T-helper 1 cell treated with Interleukin-12 subunit alpha and Interleukin-12 subunit beta and Interleukin-4 antibody, amounts not matched to agents 30 μg/mL and 1 μg/mL, for 36 hours (primary cell): ENCODE data around the gene ARHGAP26.

ENCODE experiments used
- H3K27ac Mint-ChIP-seq: one replicate; pipeline ENCODE4 v1.8.0; 2021; ENCODE audit warnings: mild to moderate bottlenecking, mixed read lengths
- H3K27me3 Mint-ChIP-seq: one replicate; pipeline ENCODE4 v1.8.0; 2021; ENCODE audit warnings: low read depth, mixed read lengths
- H3K36me3 Mint-ChIP-seq: one replicate; pipeline ENCODE4 v1.8.0; 2021; ENCODE audit warnings: low read depth, mixed read lengths
- H3K4me1 Mint-ChIP-seq: one replicate; pipeline ENCODE4 v1.8.0; 2021; ENCODE audit warnings: low read depth, mixed read lengths
- H3K4me3 Mint-ChIP-seq: one replicate; pipeline ENCODE4 v1.8.0; 2021; ENCODE audit warnings: mild to moderate bottlenecking, moderate library complexity, mixed read lengths
- H3K9me3 Mint-ChIP-seq: one replicate; pipeline ENCODE4 v1.8.0; 2021; ENCODE audit warnings: mixed read lengths

Gene ARHGAP26

DNA sequence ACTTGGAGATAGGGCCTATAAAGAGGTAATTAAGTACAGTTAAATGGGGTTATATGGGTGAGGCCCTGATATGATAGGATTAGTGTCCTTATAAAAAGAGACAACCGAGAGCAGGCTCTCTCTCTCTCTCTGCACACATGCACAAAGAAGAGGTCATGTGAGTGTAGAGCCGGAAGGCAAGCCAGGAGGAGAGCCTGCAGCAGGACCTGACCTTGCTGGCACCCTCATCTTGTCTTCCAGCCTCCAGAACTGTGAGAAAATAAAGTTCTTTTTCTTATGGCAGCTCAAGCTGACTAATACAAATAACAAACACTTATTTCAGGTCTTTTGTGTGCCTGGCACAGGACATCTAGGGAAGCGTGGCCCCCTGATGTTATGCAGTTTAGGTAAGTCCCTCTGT lies 62.1 kb downstream of the ARHGAP26 start:
- Mint-ChIP-seq H3K9me3 (no peaks in the 10 kb centered on the region), H3K27ac (no peak overlapping the region), H3K4me3 (no peak overlapping the region), H3K36me3 (peaks cover 2% of the 10 kb centered on the region), H3K27me3 (no peaks in the 10 kb centered on the region), H3K4me1 (peaks cover 40% of the 10 kb centered on the region)

DNA sequence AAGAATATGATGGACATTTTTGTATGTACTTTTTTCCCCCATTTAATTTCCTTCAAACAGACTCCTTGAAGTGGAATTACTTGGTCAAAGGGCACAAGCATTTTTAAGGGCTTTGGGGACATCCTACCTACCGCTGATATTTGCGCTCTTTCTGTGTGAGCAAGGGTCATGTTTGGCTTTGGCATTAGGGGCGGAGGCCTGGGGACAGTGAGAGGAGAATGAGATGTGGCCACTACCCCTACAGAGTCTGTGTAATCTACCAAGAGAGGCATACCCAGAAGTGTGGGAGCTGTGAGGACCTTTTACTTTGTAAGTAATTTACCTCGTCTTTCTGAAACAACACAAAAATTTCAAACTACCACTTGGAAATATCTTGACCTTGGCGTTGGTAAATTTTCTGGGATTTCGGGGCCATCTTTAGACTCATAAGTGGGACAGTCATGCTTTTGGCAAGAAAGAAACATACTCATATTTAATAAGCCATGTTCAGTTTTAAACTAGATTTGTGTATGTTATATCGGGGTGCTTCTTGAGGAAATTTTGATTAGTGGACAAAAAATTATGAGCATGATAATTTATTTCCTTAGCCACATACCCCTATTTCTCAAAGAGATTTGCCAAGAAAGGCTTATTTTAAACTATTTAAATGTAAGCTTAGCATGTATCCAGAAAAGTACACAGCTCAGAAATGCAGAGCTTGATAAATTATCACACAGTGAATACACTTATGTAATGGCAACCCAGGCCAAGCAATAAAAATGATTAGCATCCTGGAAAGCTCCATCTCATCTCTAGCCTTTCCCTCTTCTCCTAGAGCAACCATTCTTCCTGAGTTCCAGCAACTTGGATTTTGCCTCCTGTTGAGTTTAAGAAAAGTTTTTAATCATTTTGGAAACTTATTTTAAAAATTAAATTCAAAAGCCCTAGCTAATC lies 63.6 kb downstream of the ARHGAP26 start:
- Mint-ChIP-seq H3K36me3 (peaks cover 2% of the 10 kb centered on the region), H3K4me3 (no peak overlapping the region), H3K27me3 (no peaks in the 10 kb centered on the region), H3K9me3 (no peaks in the 10 kb centered on the region), H3K27ac (no peak overlapping the region), H3K4me1 (peaks cover 31% of the 10 kb centered on the region)

DNA sequence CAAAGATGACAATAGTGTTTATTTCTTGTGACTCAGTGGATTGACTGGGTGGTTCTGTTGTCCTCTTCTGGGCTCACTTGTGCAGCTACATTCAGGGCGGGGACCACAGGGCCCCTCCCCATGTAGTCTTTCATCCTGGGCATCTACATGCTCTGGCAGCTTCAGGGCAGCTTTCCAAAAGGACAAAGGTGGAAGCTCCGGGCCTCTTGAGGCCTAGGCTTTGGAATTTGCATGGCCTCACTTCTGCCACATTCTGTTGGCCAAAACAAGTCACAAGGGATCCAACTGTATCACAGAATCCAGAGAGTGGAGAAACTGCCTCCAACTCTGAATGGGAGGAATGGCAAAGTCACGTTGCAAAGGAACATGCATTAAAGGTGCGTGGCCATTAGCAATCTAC lies 64.3 kb downstream of the ARHGAP26 start:
- peaks cover 2% of the 10 kb centered on the region for H3K36me3 Mint-ChIP-seq
- peaks cover 24% of the 10 kb centered on the region for H3K4me1 Mint-ChIP-seq
- no peaks in the 10 kb centered on the region for H3K9me3 Mint-ChIP-seq
- H3K27me3 Mint-ChIP-seq, result no peaks in the 10 kb centered on the region
- H3K27ac Mint-ChIP-seq, result no peak overlapping the region
- H3K4me3 Mint-ChIP-seq, result no peak overlapping the region

- Mint-ChIP-seq H3K4me1 (peaks cover 24% of the 10 kb centered on the region), H3K9me3 (no peaks in the 10 kb centered on the region), H3K27me3 (no peaks in the 10 kb centered on the region), H3K36me3 (peaks cover 2% of the 10 kb centered on the region), H3K4me3 (no peak overlapping the region), H3K27ac (no peak overlapping the region)
Measured at GRCh38 chr5:142835540-142835939, 65.4 kb downstream of the ARHGAP26 start.

- Mint-ChIP-seq H3K4me3 (no peak overlapping the region), H3K27ac (no peak overlapping the region), H3K36me3 (peaks cover 2% of the 10 kb centered on the region), H3K27me3 (no peaks in the 10 kb centered on the region), H3K9me3 (no peaks in the 10 kb centered on the region), H3K4me1 (peaks cover 20% of the 10 kb centered on the region)
Measured at GRCh38 chr5:142836048-142836447, 65.9 kb downstream of the ARHGAP26 start.

- Mint-ChIP-seq H3K9me3 (no peaks in the 10 kb centered on the region), H3K4me1 (peaks cover 15% of the 10 kb centered on the region), H3K36me3 (peaks cover 2% of the 10 kb centered on the region), H3K4me3 (no peak overlapping the region), H3K27ac (no peak overlapping the region), H3K27me3 (no peaks in the 10 kb centered on the region)
Measured at GRCh38 chr5:142837081-142837725, 67.0 kb downstream of the ARHGAP26 start.

DNA sequence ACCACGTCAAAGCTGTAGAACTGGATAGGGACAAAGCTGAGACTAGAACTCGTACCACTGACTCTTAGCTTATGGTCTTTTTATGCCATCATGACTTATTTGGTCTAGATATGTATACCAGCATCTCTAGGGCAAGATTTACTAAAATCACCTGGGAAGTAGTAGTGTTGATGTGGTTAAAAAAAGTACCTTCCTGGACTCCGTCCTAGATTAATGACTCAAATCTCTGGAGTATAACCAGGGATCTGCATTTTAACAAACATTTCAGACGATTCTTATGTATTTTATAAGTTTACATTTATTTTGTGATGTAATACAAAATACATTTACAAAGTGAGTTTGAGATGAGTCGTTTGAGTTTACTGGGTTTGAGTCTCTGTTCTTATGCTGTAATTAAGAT lies 68.7 kb downstream of the ARHGAP26 start:
- Mint-ChIP-seq H3K36me3 (no peaks in the 10 kb centered on the region), H3K4me3 (no peak overlapping the region)

GRCh38 chr5:142839711-142840346 lies 69.7 kb downstream of the ARHGAP26 start:
- Mint-ChIP-seq H3K27ac (no peak overlapping the region), H3K4me3 (no peak overlapping the region), H3K27me3 (no peaks in the 10 kb centered on the region), H3K4me1 (peaks cover 16% of the 10 kb centered on the region), H3K9me3 (no peaks in the 10 kb centered on the region), H3K36me3 (no peaks in the 10 kb centered on the region)

More for the DNA sequence above, 68.7 kb downstream of the ARHGAP26 start:
- Mint-ChIP-seq H3K27ac (no peak overlapping the region), H3K9me3 (no peaks in the 10 kb centered on the region), H3K4me1 (peaks cover 16% of the 10 kb centered on the region), H3K27me3 (no peaks in the 10 kb centered on the region)

- H3K4me3 Mint-ChIP-seq, result no peak overlapping the region
- no peaks in the 10 kb centered on the region for H3K9me3 Mint-ChIP-seq
- no peaks in the 10 kb centered on the region for H3K36me3 Mint-ChIP-seq
- no peak overlapping the region for H3K27ac Mint-ChIP-seq
- peaks cover 17% of the 10 kb centered on the region for H3K4me1 Mint-ChIP-seq
- H3K27me3 Mint-ChIP-seq, result no peaks in the 10 kb centered on the region
Measured at GRCh38 chr5:142840575-142840974, 70.4 kb downstream of the ARHGAP26 start.

DNA sequence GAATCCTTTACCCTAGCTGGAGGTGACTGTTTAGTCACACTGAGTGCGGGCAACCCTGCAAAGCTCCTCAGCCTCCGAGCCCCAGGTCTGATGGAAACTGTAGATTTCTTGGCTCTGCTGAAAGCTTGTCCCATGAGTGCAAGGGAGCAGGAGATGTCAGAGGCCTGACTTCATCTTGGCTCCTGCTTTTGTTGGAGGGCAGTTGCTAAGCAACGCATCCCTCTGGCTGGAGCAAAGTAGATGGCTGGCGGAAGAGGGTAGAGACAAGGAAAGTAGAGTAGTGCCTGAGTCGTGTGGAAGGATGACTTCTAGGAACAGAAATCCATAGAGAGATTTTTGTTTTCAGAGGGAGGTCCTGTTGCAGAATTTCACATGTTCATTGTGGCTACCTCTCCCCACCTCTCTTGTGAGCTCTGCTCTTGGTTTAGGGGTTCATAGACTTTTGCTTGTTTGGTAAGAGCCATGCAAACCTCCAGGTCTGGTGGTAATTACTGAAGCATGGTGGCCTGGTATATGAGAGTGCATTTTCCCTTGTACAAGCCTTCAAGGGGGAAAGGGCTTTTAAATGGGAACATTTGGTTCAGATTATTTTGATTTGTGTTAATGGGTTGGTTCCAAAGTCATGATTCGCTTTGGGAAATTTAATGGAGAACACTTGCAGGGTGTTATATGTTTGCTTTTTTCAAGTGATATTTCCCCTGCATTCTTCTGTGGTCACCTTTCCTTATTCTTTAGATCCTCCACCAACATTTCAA lies 71.5 kb downstream of the ARHGAP26 start:
- Mint-ChIP-seq H3K9me3 (no peaks in the 10 kb centered on the region), H3K4me1 (peaks cover 25% of the 10 kb centered on the region), H3K36me3 (no peaks in the 10 kb centered on the region), H3K4me3 (no peak overlapping the region), H3K27me3 (no peaks in the 10 kb centered on the region), H3K27ac (no peak overlapping the region)

- Mint-ChIP-seq H3K27ac (peak overlapping the region; percentile 5), H3K36me3 (no peaks in the 10 kb centered on the region), H3K4me3 (no peak overlapping the region), H3K27me3 (no peaks in the 10 kb centered on the region), H3K4me1 (peaks cover 23% of the 10 kb centered on the region), H3K9me3 (no peaks in the 10 kb centered on the region)
Measured at GRCh38 chr5:142842994-142843905, 73.1 kb downstream of the ARHGAP26 start.

- peaks cover 29% of the 10 kb centered on the region for H3K4me1 Mint-ChIP-seq
Measured at GRCh38 chr5:142844866-142845265, 74.7 kb downstream of the ARHGAP26 start.

DNA sequence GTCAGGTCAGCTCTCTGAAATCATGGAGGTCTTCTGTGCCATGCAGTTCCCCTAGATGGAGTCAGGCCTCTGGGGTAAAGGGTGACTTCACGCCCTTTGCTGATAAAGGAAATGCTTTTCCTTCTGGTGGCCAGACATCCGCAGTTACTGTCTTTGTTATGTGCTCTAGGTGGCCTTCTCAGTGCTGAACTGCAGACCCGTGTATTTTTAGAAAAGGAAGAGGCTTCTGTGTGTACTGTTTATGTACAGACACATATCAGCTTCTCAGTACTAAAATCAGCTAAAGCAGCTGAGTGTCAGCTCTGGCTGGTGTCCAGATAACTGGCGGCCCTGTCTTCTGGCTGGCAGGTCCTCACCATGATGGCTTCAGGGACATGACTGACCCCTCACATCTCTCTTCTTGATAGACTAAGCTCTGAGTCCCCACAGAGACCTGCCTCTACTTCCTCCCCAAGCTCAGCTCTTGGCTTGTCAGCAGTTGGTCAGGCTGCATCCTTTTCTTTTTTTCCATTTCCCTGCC lies 75.3 kb downstream of the ARHGAP26 start:
- Mint-ChIP-seq H3K9me3 (no peaks in the 10 kb centered on the region), H3K4me1 (peaks cover 33% of the 10 kb centered on the region), H3K36me3 (peaks cover 2% of the 10 kb centered on the region), H3K4me3 (peak overlapping the region; percentile 16), H3K27me3 (no peaks in the 10 kb centered on the region), H3K27ac (peak overlapping the region; percentile 58)

More at GRCh38 chr5:142844866-142845265, 74.7 kb downstream of the ARHGAP26 start:
- H3K36me3 Mint-ChIP-seq, result peaks cover 2% of the 10 kb centered on the region
- peak overlapping the region; percentile 58 for H3K27ac Mint-ChIP-seq
- no peaks in the 10 kb centered on the region for H3K27me3 Mint-ChIP-seq
- H3K9me3 Mint-ChIP-seq, result no peaks in the 10 kb centered on the region
- H3K4me3 Mint-ChIP-seq, result no peak overlapping the region
